NOMO-1 treated with DMSO at 0.1 percent for 48 hours (cell line): ENCODE results near the gene EVI2A.

Experiments
- DNase-seq: peaks from one replicate; lab custom pipeline; 2025; ENCODE audit not compliant: unreplicated experiment; lab: John Stamatoyannopoulos, UW

The EVI2A gene

GRCh38 chr17:31279401-31279800 lies 42.0 kb downstream of the EVI2A start:
- no peak for DNase-seq

GRCh38 chr17:31275116-31275515 lies 46.3 kb downstream of the EVI2A start:
- DNase-seq: no peak

DNA sequence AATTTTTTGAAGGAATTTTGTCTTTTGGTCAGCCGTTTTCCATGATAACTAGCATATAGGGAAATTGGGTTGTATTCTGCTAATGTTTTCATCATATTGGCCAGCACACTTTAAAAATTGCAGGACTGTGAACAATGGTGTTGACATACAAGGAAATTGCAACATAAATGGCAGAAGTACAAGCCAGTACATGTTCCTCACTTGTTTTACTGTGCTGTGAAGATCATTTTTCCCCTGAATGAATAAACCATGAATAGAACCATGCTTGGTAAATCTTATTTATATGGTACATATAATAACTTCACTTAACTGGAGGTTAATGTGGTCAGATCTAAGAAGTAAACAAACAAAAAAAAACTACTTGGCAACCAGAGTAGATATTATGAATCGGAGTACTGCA lies 47.2 kb downstream of the EVI2A start:
- DNase-seq: peak; percentile 91

DNA sequence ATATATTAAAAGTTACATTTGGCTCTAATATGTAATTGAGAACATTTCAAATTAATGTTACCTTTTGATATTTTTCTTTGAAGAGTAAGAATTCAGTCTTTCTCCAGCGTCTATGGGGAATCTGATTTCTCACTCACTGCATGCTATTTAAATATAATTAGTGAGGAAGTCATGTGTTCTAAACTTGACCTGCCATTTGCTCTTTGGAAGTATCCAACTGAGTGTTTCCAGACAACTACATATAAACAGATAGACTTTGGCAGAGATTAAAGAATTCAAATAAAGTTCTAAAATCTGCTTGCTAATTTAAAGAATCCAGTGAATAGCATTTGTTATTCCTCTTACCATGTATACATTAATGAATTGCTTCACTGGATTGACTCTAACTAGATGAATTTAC lies 47.9 kb downstream of the EVI2A start:
- DNase-seq: no peak

- DNase-seq: no peak
Measured at GRCh38 chr17:31272803-31273202, 48.6 kb downstream of the EVI2A start.

GRCh38 chr17:31272236-31272635 lies 49.2 kb downstream of the EVI2A start:
- no peak for DNase-seq

DNA sequence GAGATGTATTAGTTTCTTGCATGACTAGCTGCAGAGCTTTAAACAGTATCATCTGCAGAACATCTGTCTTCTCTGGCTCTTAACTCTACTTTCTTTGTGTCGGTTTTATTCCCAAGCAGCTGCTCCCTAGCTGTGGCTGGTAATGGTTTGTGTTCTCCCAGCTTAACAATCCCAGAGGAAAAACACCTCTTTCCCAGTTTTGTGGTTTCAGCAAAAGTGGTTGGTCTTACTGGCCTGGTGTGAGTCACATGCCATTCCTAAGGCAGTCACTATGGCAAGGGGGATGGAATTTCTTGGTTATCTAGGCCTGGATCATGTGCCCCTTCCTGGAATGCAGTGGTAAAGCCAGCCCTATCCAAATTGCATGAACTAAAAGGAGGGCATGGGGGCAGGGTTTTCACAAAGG lies 51.8 kb downstream of the EVI2A start:
- DNase-seq: no peak

- DNase-seq: no peak
Measured at GRCh38 chr17:31269036-31269577, 52.3 kb downstream of the EVI2A start.
